T-helper 2 cell treated with Interferon-gamma antibody and Interleukin-4, amounts not matched to agents 100 ng/mL and 5 ng/mL, for 36 hours (primary cell): ENCODE data around the gene OBSL1. TPM values are rescaled to one million over a fixed set of nuclear protein-coding genes. Genes with fewer than 3 reads are reported as not detected.

Experiments
- intact Hi-C: fragments of 100-400 bp; cut with micrococcal nuclease; formaldehyde crosslinking; loops from one replicate; pipeline ENCODE4 v1.15.1; 2023
- total RNA-seq: library from RNA; stranded (reverse); gene quantifications from 2 replicates; pipeline ENCODE4 v1.2.3, GENCODE V29; 2022

Gene OBSL1
- total RNA-seq, 1 donor from 2014 or later, result not detected

DNA sequence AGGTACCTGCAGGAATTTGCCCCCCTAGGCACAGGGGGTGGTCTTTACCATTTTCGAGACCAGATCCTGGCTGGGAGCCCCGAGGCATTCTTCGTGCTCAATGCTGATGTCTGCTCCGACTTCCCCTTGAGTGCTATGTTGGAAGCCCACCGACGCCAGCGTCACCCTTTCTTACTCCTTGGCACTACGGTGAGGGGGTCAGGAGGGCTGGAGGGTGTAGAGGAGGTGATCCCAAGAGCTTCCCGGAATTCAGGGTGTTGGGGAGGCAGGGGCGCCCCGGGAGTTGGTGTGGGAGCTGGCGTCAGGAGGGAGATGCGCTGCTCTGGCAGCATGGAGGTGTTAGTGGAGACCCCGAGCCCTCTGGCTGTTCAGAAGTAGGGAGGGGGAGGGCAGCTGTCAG, 69.5 kb downstream of the OBSL1 start:
- intact Hi-C loops, result no loop called here

Other genes starting within 250 kb of the OBSL1 start
- not detected in 2 replicates for gene RESP18, start 238.8 kb downstream of the OBSL1 start, total RNA-seq
- gene DNPEP, start 183.6 kb downstream of the OBSL1 start, total RNA-seq, result 67.6 and 80.2 TPM in 2 replicates
- gene DES, start 153.2 kb downstream of the OBSL1 start, total RNA-seq, result not detected in 2 replicates
- 0.32 and 0.75 TPM in 2 replicates for gene SPEG, start 136.7 kb downstream of the OBSL1 start, total RNA-seq
- 50.1 and 52.1 TPM in 2 replicates for gene GMPPA, start 72.6 kb downstream of the OBSL1 start, total RNA-seq
- gene ASIC4, start 57.1 kb downstream of the OBSL1 start, total RNA-seq, result 0.05 and 0.16 TPM in 2 replicates
- 13.4 and 13.9 TPM in 2 replicates for gene CHPF, start 27.7 kb downstream of the OBSL1 start, total RNA-seq
- 0.41 and 0.77 TPM in 2 replicates for gene TMEM198, start 27.5 kb downstream of the OBSL1 start, total RNA-seq
- gene INHA, start 771 bp upstream of the OBSL1 start, total RNA-seq, result not detected in 2 replicates
- 32.9 and 39.6 TPM in 2 replicates for gene STK11IP, start 26.3 kb upstream of the OBSL1 start, total RNA-seq
- not detected in 2 replicates for gene SLC4A3, start 56.1 kb upstream of the OBSL1 start, total RNA-seq